ENCODE measurements around the gene MMADHC. TPM values are rescaled to one million over a fixed set of nuclear protein-coding genes. Genes with fewer than 3 reads are reported as not detected.

The MMADHC gene
- total RNA-seq, 1 experiment from 2014 or later: 126 TPM

DNA sequence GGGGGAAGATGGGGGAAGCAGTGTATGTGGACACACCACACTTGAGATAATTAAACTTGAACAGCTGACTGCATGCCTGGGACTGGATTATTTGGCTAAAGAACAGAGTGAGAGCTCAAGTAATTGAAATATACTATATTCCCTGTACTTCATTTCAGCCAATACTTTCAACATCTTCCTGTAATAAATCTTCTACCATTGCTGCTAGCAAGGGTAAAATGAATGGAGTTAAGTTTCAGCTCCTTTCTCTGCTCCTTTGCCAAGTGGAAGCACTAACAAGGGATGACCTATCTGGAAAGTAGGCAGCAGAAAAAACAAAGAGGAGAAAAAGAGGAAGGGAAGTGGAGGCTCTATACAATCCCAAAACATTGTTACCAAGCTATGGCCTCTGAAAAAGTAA lies 50.9 kb downstream of the MMADHC start:
- ChIA-PET POLR2A (no interaction called here), CTCF (no interaction called here)
- TF ChIP-seq GRHL2 (CRISPR knock-in tag; IDR thresholded peaks at IDR 0.05; ENCODE audit: insufficient replicate concordance, severe bottlenecking): no peak
- TF ChIP-seq, protein P1, sequence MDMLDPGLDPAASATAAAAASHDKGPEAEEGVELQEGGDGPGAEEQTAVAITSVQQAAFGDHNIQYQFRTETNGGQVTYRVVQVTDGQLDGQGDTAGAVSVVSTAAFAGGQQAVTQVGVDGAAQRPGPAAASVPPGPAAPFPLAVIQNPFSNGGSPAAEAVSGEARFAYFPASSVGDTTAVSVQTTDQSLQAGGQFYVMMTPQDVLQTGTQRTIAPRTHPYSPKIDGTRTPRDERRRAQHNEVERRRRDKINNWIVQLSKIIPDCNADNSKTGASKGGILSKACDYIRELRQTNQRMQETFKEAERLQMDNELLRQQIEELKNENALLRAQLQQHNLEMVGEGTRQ (CRISPR knock-in tag; IDR thresholded peaks at IDR 0.05): no peak
- TF ChIP-seq IRF2 (CRISPR knock-in tag; IDR thresholded peaks at IDR 0.05; ENCODE audit: borderline replicate concordance, low read depth): no peak
- TF ChIP-seq ZNF416 (CRISPR knock-in tag; IDR thresholded peaks at IDR 0.05): no peak
- no peak for TF ChIP-seq SMAD3 (CRISPR knock-in tag; IDR thresholded peaks at IDR 0.05; ENCODE audit: borderline replicate concordance)
- TF ChIP-seq GTF2I (CRISPR knock-in tag; conservative IDR thresholded peaks at IDR 0.05): no peak
- TF ChIP-seq NR2C2 (CRISPR knock-in tag; IDR thresholded peaks at IDR 0.05): no peak
- TF ChIP-seq, protein P2, sequence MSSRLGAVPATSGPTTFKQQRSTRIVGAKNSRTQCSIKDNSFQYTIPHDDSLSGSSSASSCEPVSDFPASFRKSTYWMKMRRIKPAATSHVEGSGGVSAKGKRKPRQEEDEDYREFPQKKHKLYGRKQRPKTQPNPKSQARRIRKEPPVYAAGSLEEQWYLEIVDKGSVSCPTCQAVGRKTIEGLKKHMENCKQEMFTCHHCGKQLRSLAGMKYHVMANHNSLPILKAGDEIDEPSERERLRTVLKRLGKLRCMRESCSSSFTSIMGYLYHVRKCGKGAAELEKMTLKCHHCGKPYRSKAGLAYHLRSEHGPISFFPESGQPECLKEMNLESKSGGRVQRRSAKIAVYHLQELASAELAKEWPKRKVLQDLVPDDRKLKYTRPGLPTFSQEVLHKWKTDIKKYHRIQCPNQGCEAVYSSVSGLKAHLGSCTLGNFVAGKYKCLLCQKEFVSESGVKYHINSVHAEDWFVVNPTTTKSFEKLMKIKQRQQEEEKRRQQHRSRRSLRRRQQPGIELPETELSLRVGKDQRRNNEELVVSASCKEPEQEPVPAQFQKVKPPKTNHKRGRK (CRISPR knock-in tag; IDR thresholded peaks at IDR 0.05; ENCODE audit: borderline replicate concordance): no peak
- TF ChIP-seq NFYB (CRISPR knock-in tag; conservative IDR thresholded peaks at IDR 0.05; ENCODE audit: low read depth): no peak
- TF ChIP-seq JUN (CRISPR knock-in tag; IDR thresholded peaks at IDR 0.05): no peak
- no peak for TF ChIP-seq TP53 (CRISPR knock-in tag; IDR thresholded peaks at IDR 0.05)
- TF ChIP-seq, protein P3, sequence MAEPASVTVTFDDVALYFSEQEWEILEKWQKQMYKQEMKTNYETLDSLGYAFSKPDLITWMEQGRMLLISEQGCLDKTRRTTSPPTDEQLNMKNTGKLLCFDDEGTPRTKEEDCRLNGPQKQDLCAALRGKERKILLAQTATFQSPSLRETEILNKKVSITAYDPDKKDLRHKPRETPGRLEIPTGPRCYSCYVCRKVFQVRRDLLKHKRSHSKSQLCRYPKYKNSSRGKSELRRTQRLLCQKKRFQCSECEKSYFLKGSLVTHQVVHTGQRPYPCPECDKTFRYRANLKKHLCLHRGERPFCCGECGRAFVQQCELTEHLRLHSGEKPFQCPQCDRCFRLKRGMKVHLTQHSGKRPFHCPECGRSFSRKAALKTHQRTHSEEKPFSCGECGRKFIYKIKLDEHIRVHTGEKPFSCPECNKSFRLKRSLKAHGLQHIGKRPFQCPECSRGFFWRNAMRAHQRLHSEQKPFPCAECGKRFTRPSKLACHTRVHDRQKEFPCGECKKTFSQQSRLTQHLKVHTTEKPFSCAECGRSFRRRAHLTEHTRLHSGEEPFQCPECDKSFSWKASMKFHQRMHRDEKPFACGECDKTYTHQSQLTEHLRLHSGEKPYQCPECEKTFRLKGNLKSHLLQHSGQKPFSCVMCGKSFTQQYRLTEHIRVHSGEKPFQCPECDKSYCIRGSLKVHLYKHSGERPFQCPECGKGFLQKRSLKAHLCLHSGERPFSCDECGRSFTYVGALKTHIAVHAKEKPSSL (CRISPR knock-in tag; conservative IDR thresholded peaks at IDR 0.05): no peak
- TF ChIP-seq SMAD4 (CRISPR knock-in tag; IDR thresholded peaks at IDR 0.05): no peak
- TF ChIP-seq MYBL2 (CRISPR knock-in tag; IDR thresholded peaks at IDR 0.05): no peak
- TF ChIP-seq OVOL2 (CRISPR knock-in tag; IDR thresholded peaks at IDR 0.05; ENCODE audit: borderline replicate concordance): no peak
- no peak for TF ChIP-seq ELF4 (CRISPR knock-in tag; IDR thresholded peaks at IDR 0.05; ENCODE audit: low read depth)
- TF ChIP-seq EMX1 (CRISPR knock-in tag; IDR thresholded peaks at IDR 0.05): no peak
- H3K27me3 Mint-ChIP-seq (ENCODE audit: low read depth): no peaks in the 10 kb centered on the region; the same call in 1 of the 2 replicates
- H3K4me3 Mint-ChIP-seq: no peak overlapping the region
- no peak for DNase-seq (ENCODE audit: low spot score)
- peaks cover 3% of the 10 kb centered on the region; the same call in 1 of the 2 replicates for H3K9me3 Mint-ChIP-seq
- H3K27ac Mint-ChIP-seq: no peak overlapping the region
- no peaks in the 10 kb centered on the region for H3K36me3 Mint-ChIP-seq
- no peak for ATAC-seq
- no peaks in the 10 kb centered on the region for H3K4me1 Mint-ChIP-seq

DNA sequence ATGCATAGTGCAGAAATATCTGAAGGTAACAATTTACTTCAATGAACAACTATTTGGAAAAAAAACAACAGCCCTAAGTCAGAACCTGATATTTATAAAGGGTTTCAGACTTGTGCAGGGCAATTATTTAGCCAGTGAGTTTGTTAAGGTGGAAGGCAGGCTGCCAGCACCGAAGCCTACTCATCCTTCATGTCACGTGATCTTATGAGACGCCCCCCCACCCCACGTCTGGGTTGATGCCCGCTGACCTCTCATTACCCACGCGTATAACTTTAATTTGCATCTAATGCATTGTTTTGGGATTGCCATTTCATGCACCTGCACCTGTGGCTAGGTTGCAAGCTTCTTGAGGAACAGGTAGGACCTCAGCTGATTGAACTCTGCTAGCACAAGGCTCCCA lies 52.9 kb downstream of the MMADHC start:
- no peak for ATAC-seq
- no peak for DNase-seq (ENCODE audit: low spot score)
- no peak overlapping the region for H3K27ac Mint-ChIP-seq
- no peaks in the 10 kb centered on the region for H3K36me3 Mint-ChIP-seq
- no peaks in the 10 kb centered on the region for H3K4me1 Mint-ChIP-seq
- peaks cover 3% of the 10 kb centered on the region; the same call in 1 of the 2 replicates for H3K9me3 Mint-ChIP-seq
- no peaks in the 10 kb centered on the region; the same call in 1 of the 2 replicates for H3K27me3 Mint-ChIP-seq (ENCODE audit: low read depth)
- ChIA-PET POLR2A (no interaction called here), CTCF (no interaction called here)
- no peak overlapping the region for H3K4me3 Mint-ChIP-seq
- TF ChIP-seq, protein P4, sequence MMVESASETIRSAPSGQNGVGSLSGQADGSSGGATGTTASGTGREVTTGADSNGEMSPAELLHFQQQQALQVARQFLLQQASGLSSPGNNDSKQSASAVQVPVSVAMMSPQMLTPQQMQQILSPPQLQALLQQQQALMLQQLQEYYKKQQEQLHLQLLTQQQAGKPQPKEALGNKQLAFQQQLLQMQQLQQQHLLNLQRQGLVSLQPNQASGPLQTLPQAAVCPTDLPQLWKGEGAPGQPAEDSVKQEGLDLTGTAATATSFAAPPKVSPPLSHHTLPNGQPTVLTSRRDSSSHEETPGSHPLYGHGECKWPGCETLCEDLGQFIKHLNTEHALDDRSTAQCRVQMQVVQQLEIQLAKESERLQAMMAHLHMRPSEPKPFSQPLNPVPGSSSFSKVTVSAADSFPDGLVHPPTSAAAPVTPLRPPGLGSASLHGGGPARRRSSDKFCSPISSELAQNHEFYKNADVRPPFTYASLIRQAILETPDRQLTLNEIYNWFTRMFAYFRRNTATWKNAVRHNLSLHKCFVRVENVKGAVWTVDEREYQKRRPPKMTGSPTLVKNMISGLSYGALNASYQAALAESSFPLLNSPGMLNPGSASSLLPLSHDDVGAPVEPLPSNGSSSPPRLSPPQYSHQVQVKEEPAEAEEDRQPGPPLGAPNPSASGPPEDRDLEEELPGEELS (CRISPR knock-in tag; IDR thresholded peaks at IDR 0.05): no peak
- TF ChIP-seq, protein P5, sequence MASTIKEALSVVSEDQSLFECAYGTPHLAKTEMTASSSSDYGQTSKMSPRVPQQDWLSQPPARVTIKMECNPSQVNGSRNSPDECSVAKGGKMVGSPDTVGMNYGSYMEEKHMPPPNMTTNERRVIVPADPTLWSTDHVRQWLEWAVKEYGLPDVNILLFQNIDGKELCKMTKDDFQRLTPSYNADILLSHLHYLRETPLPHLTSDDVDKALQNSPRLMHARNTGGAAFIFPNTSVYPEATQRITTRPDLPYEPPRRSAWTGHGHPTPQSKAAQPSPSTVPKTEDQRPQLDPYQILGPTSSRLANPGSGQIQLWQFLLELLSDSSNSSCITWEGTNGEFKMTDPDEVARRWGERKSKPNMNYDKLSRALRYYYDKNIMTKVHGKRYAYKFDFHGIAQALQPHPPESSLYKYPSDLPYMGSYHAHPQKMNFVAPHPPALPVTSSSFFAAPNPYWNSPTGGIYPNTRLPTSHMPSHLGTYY (CRISPR knock-in tag; IDR thresholded peaks at IDR 0.05): no peak
- TF ChIP-seq ELF4 (CRISPR knock-in tag; IDR thresholded peaks at IDR 0.05; ENCODE audit: low read depth) (no peak), NFE2L1 (CRISPR knock-in tag; IDR thresholded peaks at IDR 0.05) (no peak)
- TF ChIP-seq, protein P6, sequence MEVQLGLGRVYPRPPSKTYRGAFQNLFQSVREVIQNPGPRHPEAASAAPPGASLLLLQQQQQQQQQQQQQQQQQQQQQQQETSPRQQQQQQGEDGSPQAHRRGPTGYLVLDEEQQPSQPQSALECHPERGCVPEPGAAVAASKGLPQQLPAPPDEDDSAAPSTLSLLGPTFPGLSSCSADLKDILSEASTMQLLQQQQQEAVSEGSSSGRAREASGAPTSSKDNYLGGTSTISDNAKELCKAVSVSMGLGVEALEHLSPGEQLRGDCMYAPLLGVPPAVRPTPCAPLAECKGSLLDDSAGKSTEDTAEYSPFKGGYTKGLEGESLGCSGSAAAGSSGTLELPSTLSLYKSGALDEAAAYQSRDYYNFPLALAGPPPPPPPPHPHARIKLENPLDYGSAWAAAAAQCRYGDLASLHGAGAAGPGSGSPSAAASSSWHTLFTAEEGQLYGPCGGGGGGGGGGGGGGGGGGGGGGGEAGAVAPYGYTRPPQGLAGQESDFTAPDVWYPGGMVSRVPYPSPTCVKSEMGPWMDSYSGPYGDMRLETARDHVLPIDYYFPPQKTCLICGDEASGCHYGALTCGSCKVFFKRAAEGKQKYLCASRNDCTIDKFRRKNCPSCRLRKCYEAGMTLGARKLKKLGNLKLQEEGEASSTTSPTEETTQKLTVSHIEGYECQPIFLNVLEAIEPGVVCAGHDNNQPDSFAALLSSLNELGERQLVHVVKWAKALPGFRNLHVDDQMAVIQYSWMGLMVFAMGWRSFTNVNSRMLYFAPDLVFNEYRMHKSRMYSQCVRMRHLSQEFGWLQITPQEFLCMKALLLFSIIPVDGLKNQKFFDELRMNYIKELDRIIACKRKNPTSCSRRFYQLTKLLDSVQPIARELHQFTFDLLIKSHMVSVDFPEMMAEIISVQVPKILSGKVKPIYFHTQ (CRISPR knock-in tag; IDR thresholded peaks at IDR 0.05): no peak
- TF ChIP-seq, protein P7, sequence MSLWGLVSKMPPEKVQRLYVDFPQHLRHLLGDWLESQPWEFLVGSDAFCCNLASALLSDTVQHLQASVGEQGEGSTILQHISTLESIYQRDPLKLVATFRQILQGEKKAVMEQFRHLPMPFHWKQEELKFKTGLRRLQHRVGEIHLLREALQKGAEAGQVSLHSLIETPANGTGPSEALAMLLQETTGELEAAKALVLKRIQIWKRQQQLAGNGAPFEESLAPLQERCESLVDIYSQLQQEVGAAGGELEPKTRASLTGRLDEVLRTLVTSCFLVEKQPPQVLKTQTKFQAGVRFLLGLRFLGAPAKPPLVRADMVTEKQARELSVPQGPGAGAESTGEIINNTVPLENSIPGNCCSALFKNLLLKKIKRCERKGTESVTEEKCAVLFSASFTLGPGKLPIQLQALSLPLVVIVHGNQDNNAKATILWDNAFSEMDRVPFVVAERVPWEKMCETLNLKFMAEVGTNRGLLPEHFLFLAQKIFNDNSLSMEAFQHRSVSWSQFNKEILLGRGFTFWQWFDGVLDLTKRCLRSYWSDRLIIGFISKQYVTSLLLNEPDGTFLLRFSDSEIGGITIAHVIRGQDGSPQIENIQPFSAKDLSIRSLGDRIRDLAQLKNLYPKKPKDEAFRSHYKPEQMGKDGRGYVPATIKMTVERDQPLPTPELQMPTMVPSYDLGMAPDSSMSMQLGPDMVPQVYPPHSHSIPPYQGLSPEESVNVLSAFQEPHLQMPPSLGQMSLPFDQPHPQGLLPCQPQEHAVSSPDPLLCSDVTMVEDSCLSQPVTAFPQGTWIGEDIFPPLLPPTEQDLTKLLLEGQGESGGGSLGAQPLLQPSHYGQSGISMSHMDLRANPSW (CRISPR knock-in tag; conservative IDR thresholded peaks at IDR 0.05; ENCODE audit: low read depth): no peak

Measured in WTC11 (cell line).